ENCODE data around the gene FAM131A. TPM values are rescaled to one million over a fixed set of nuclear protein-coding genes. Genes with fewer than 3 reads are reported as not detected.
A peak's percentile ranks its signal among the peaks of the same experiment; 100 is the strongest.

FAM131A gene
- total RNA-seq (10 to 100 TPM; 28.0 to 36.7 (median 33.8) TPM), polyA plus RNA-seq (10 to 100 TPM; 12.6 to 17.1 (median 12.9) TPM)

DNA sequence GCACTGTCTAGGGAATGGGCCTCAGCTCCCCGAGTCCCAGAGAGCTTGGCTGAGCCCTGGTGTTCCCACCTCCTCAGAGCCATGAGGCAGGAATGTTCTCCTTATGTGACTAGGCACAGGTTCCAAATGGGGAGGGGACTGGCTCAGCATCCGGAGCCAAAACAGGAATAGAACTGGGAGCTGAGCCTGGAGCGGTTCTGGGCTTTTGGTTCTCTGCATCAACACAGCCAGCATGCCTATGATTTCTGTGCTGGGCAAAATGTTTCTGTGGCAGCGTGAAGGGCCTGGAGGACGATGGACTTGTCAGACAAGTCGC, at the start of gene FAM131A:
TSS of gene FAM131A (plus strand) at position 202 of the 316 bp plus-strand sequence. CDS start at position 233, 31 bp downstream.
- intact Hi-C loops (cut with DNase I) = loop anchor here (1.0 to 10.0 kb wide), 2 partner anchors 23 to 703 kb away; partner anchors contain the start of genes EIF4G1 and KLHL24
- 76 to 85% methylated on average over 6 of the region's 6 CpGs for WGBS, 2 donors
- DNase-seq = peak; percentile 93
- Histone ChIP-seq H3K36me3 (peaks cover 7 to 42% (median 37%) of the 10 kb centered on the region in 4 donors), H3K27ac (peak within 1 kb of the TSS; percentile 95 to 100 (median 99)), H3K27me3 (no peaks in the 10 kb centered on the region), H3K4me3 (peak within 1 kb of the TSS; percentile 73 to 97 (median 86)), H3K9me3 (no peaks in the 10 kb centered on the region), H3K4me1 (peaks cover 3 to 42% (median 42%) of the 10 kb centered on the region in 4 donors)
- TF ChIP-seq POLR2A (IDR thresholded peaks at IDR 0.05) (peak in 1 of 2 donors; percentile 37), EP300 (IDR thresholded peaks at IDR 0.05) (no peak), POLR2AphosphoS5 (IDR thresholded peaks at IDR 0.05) (peak; percentile 55 to 84 (median 78))
- TF ChIP-seq, protein P1, sequence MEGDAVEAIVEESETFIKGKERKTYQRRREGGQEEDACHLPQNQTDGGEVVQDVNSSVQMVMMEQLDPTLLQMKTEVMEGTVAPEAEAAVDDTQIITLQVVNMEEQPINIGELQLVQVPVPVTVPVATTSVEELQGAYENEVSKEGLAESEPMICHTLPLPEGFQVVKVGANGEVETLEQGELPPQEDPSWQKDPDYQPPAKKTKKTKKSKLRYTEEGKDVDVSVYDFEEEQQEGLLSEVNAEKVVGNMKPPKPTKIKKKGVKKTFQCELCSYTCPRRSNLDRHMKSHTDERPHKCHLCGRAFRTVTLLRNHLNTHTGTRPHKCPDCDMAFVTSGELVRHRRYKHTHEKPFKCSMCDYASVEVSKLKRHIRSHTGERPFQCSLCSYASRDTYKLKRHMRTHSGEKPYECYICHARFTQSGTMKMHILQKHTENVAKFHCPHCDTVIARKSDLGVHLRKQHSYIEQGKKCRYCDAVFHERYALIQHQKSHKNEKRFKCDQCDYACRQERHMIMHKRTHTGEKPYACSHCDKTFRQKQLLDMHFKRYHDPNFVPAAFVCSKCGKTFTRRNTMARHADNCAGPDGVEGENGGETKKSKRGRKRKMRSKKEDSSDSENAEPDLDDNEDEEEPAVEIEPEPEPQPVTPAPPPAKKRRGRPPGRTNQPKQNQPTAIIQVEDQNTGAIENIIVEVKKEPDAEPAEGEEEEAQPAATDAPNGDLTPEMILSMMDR (IDR thresholded peaks at IDR 0.05) = peak in 1 of 4 experiments; percentile 24

GRCh38 chr3:184289426-184289938, 47.9 kb upstream of the FAM131A start:
- Histone ChIP-seq H3K4me1 (no peaks in the 10 kb centered on the region), H3K27ac (no peak overlapping the region), H3K9me3 (no peaks in the 10 kb centered on the region), H3K36me3 (no peaks in the 10 kb centered on the region), H3K27me3 (peaks cover 0 to 19% (median 0%) of the 10 kb centered on the region in 3 donors), H3K4me3 (no peak overlapping the region)
- WGBS, 2 donors = 4 to 14% methylated on average over 10 of the region's 10 CpGs
- intact Hi-C loops (cut with DNase I) = no loop called here
- TF ChIP-seq, protein P1 (IDR thresholded peaks at IDR 0.05) = peak in 3 of 4 experiments; percentile 30 to 51 (median 37)
- TF ChIP-seq POLR2AphosphoS5 (IDR thresholded peaks at IDR 0.05) = no peak
- TF ChIP-seq EP300 (IDR thresholded peaks at IDR 0.05) = no peak
- TF ChIP-seq POLR2A (IDR thresholded peaks at IDR 0.05) = no peak
- no peak for DNase-seq

- peaks cover 0 to 19% (median 0%) of the 10 kb centered on the region in 3 donors for H3K27me3 ChIP-seq
- TF ChIP-seq POLR2A (IDR thresholded peaks at IDR 0.05) (no peak), EP300 (IDR thresholded peaks at IDR 0.05) (no peak), POLR2AphosphoS5 (IDR thresholded peaks at IDR 0.05) (no peak)
- TF ChIP-seq, protein P1 (IDR thresholded peaks at IDR 0.05) = no peak
- 88 to 94% methylated on average over 10 of the region's 10 CpGs for WGBS, 2 donors
- H3K4me3 ChIP-seq = no peak overlapping the region
- H3K36me3 ChIP-seq = no peaks in the 10 kb centered on the region
- H3K27ac ChIP-seq = no peak overlapping the region
- H3K9me3 ChIP-seq = no peaks in the 10 kb centered on the region
- no peak for DNase-seq
- H3K4me1 ChIP-seq = no peaks in the 10 kb centered on the region
- intact Hi-C loops (cut with DNase I) = no loop called here
Measured at GRCh38 chr3:184290331-184290730, 47.1 kb upstream of the FAM131A start.

- no peaks in the 10 kb centered on the region for H3K9me3 ChIP-seq
- H3K27me3 ChIP-seq = peaks cover 0 to 19% (median 0%) of the 10 kb centered on the region in 3 donors
- H3K4me3 ChIP-seq = no peak overlapping the region
- H3K4me1 ChIP-seq = no peaks in the 10 kb centered on the region
- TF ChIP-seq EP300 (IDR thresholded peaks at IDR 0.05) (no peak), POLR2AphosphoS5 (IDR thresholded peaks at IDR 0.05) (no peak), POLR2A (IDR thresholded peaks at IDR 0.05) (no peak)
- TF ChIP-seq, protein P1 (IDR thresholded peaks at IDR 0.05) = no peak
- H3K36me3 ChIP-seq = no peaks in the 10 kb centered on the region
- DNase-seq = no peak
- intact Hi-C loops (cut with DNase I) = no loop called here
- WGBS, 2 donors = 88 to 89% methylated on average over 22 of the region's 22 CpGs
- H3K27ac ChIP-seq = no peak overlapping the region
Measured at GRCh38 chr3:184291044-184291737, 46.2 kb upstream of the FAM131A start.
